ENCODE data around the gene ATF6. TPM values are rescaled to one million over a fixed set of nuclear protein-coding genes. Genes with fewer than 3 reads are reported as not detected.

ATF6 gene
- total and polyA plus RNA-seq, 12 donors: 2.6 to 20.9 (median 15.2) TPM

GRCh38 chr1:161954466-161954865 is 188.3 kb downstream of the ATF6 start:
- Histone ChIP-seq H3K27me3 (no peaks in the 10 kb centered on the region), H3K27ac (peak overlapping the region in 1 of 10 donors; percentile 79), H3K36me3 (peaks cover 0 to 16% (median 4%) of the 10 kb centered on the region in 9 donors), H3K4me3 (no peak overlapping the region), H3K4me1 (peaks cover 0 to 52% (median 13%) of the 10 kb centered on the region in 9 donors), H3K9me3 (no peaks in the 10 kb centered on the region)
- intact Hi-C loops (cut with DNase I): no loop called here
- DNase-seq: no peak
- ATAC-seq: no peak
- TF ChIP-seq CTCF (IDR thresholded peaks at IDR 0.05): no peak

GRCh38 chr1:161955606-161956005 is 189.5 kb downstream of the ATF6 start:
- ATAC-seq: peak in 2 of 8 donors; percentile 17 to 21
- no peak for TF ChIP-seq CTCF (IDR thresholded peaks at IDR 0.05)
- intact Hi-C loops (cut with DNase I): no loop called here
- no peaks in the 10 kb centered on the region for H3K9me3 ChIP-seq
- H3K36me3 ChIP-seq: peaks cover 0 to 27% (median 10%) of the 10 kb centered on the region in 9 donors
- H3K27me3 ChIP-seq: no peaks in the 10 kb centered on the region
- no peak overlapping the region for H3K4me3 ChIP-seq
- H3K27ac ChIP-seq: peak overlapping the region in 1 of 10 donors; percentile 18
- 63 to 81% methylated on average over 2 of the region's 2 CpGs for WGBS, 2 donors
- no peak for DNase-seq
- H3K4me1 ChIP-seq: peaks cover 0 to 48% (median 6%) of the 10 kb centered on the region in 9 donors

GRCh38 chr1:161956097-161956496 is 190.0 kb downstream of the ATF6 start:
- H3K27ac ChIP-seq: peak overlapping the region in 1 of 10 donors; percentile 22
- H3K27me3 ChIP-seq: no peaks in the 10 kb centered on the region
- H3K4me3 ChIP-seq: no peak overlapping the region
- WGBS, 2 donors: 62 to 67% methylated on average over 4 of the region's 4 CpGs
- H3K4me1 ChIP-seq: peaks cover 0 to 52% (median 5%) of the 10 kb centered on the region in 9 donors
- DNase-seq: peak in 1 of 2 donors; percentile 36
- peaks cover 0 to 27% (median 10%) of the 10 kb centered on the region in 9 donors for H3K36me3 ChIP-seq
- peak in 6 of 8 donors; percentile 20 to 81 (median 68) for ATAC-seq
- TF ChIP-seq CTCF (IDR thresholded peaks at IDR 0.05): no peak
- intact Hi-C loops (cut with DNase I): no loop called here
- H3K9me3 ChIP-seq: no peaks in the 10 kb centered on the region

GRCh38 chr1:161956930-161957329 is 190.8 kb downstream of the ATF6 start:
- intact Hi-C loops (cut with DNase I): no loop called here
- WGBS, 2 donors: 86 to 88% methylated on average over 3 of the region's 3 CpGs
- no peak for DNase-seq

More at GRCh38 chr1:161956930-161957329, 190.8 kb downstream of the ATF6 start:
- Histone ChIP-seq H3K9me3 (no peaks in the 10 kb centered on the region), H3K27ac (no peak overlapping the region), H3K4me1 (peaks cover 0 to 54% (median 12%) of the 10 kb centered on the region in 9 donors), H3K27me3 (no peaks in the 10 kb centered on the region), H3K36me3 (peaks cover 0 to 27% (median 10%) of the 10 kb centered on the region in 9 donors), H3K4me3 (no peak overlapping the region)
- no peak for TF ChIP-seq CTCF (IDR thresholded peaks at IDR 0.05)
- ATAC-seq: no peak

All from heart right ventricle (tissue), 16 donors.